ENCODE data around the gene CD34.

GRCh38 chr1:207885129-207886032 lies 25.5 kb downstream of the CD34 start:
- TF ChIP-seq POLR2AphosphoS5 (IDR thresholded peaks at IDR 0.05; ENCODE audit: low read depth, low read length) (no peak), POLR2A (IDR thresholded peaks at IDR 0.05; ENCODE audit: low read depth, low read length) (no peak)
